HepG2 (cell line): Measurements from ENCODE around the gene WNT1. TPM values are rescaled to one million over a fixed set of nuclear protein-coding genes. Genes with fewer than 3 reads are reported as not detected.

ENCODE experiments used
- MTA1 ChIP-seq: sonication (generic); formaldehyde crosslinking; IDR thresholded peaks from 2 replicates; pipeline ENCODE4 v1.4.0; 2020; ENCODE audit warnings: missing genetic modification reagents, mild to moderate bottlenecking, borderline replicate concordance
- MTF2 ChIP-seq: sonication (generic); formaldehyde crosslinking; IDR thresholded peaks from 2 replicates; pipeline ENCODE4 v1.5.0; 2020; ENCODE audit warnings: missing genetic modification reagents, borderline replicate concordance
- RORA ChIP-seq: sonication (generic); formaldehyde crosslinking; IDR thresholded peaks from 2 replicates; pipeline ENCODE4 v1.5.0; 2020; ENCODE audit warnings: mild to moderate bottlenecking, missing genetic modification reagents, moderate library complexity
- ZNF496 ChIP-seq: sonication (generic); formaldehyde crosslinking; IDR thresholded peaks from 2 replicates; pipeline ENCODE4 v1.8.1; 2023; ENCODE audit warnings: mild to moderate bottlenecking, moderate library complexity, missing genetic modification reagents; ENCODE audit not compliant: insufficient replicate concordance
- ZNF501 ChIP-seq: sonication (generic); formaldehyde crosslinking; IDR thresholded peaks from 2 replicates; pipeline ENCODE4 v1.5.1; 2020; ENCODE audit warnings: mild to moderate bottlenecking, moderate library complexity, missing genetic modification reagents
- ZNF552 ChIP-seq: sonication (generic); formaldehyde crosslinking; IDR thresholded peaks from 2 replicates; pipeline ENCODE4 v1.9.0; 2022; ENCODE audit warnings: missing genetic modification reagents, mild to moderate bottlenecking, borderline replicate concordance
- ZNF678 ChIP-seq: sonication (generic); formaldehyde crosslinking; IDR thresholded peaks from 2 replicates; pipeline ENCODE4 v1.4.0; 2020; ENCODE audit warnings: mild to moderate bottlenecking, missing genetic modification reagents
- ZNF691 ChIP-seq: sonication (generic); formaldehyde crosslinking; IDR thresholded peaks from 2 replicates; pipeline ENCODE4 v1.4.0; 2020; ENCODE audit warnings: missing genetic modification reagents, low read depth, mild to moderate bottlenecking, borderline replicate concordance
- ZNF839 ChIP-seq: sonication (generic); formaldehyde crosslinking; IDR thresholded peaks from 2 replicates; pipeline ENCODE4 v1.4.0; 2020; ENCODE audit warnings: missing genetic modification reagents, mild to moderate bottlenecking, borderline replicate concordance
- polyA plus RNA-seq, 8 experiments: library from polyadenylated mRNA; depleted of rRNA in 3 of 8; stranded (reverse) in 7 of 8; unstranded in 1 of 8; fragments of >200 nt; fragmentation: Illumina TruSeq in 4 of 8; extraction: Trizol in 4 of 8; gene quantifications; 2 replicates each; pipeline versions ENCODE4 v1.2.1 to v1.2.3, GENCODE V29; 2011 to 2016; ENCODE audit warnings: low read depth in 4 of 8, missing spikeins in 1 of 8, mixed read lengths in 1 of 8; ENCODE audit not compliant: insufficient read depth in 1 of 8
- total RNA-seq, 5 experiments: library from RNA; depleted of rRNA; stranded (reverse); fragments of >200 nt; fragmentation: Illumina TruSeq; extraction: Trizol; gene quantifications; 2 replicates each; pipeline ENCODE4 v1.2.3, GENCODE V29; 2016; ENCODE audit warnings: low read depth in 1 of 5
- TF ChIP-seq, protein P1 (sequence below): sonication (generic); formaldehyde crosslinking; IDR thresholded peaks from 2 replicates; pipeline ENCODE4 v1.9.0; 2021; ENCODE audit warnings: missing genetic modification reagents, borderline replicate concordance

WNT1 gene
- total and polyA plus RNA-seq, 2 of the 13 experiments (the other 11 are each of a cell fraction or from before 2014, with no cell fraction given) = not detected

- TF ChIP-seq MTF2 (peak; percentile 97; the same call in 1 of the 2 replicates), ZNF501 (CRISPR knock-in tag) (peak; percentile 57; the same call in 1 of the 2 replicates), ZNF552 (0 out of 2 replicates have a peak, but pooled peaks have one; percentile 60), ZNF839 (no peak), MTA1 (CRISPR knock-in tag) (peak; percentile 56; the same call in 1 of the 2 replicates), ZNF496 (CRISPR knock-in tag) (no peak), ZNF691 (CRISPR knock-in tag) (0 out of 2 replicates have a peak, but pooled peaks have one; percentile 36), RORA (no peak), ZNF678 (0 out of 2 replicates have a peak, but pooled peaks have one; percentile 42)
- TF ChIP-seq, protein P1, sequence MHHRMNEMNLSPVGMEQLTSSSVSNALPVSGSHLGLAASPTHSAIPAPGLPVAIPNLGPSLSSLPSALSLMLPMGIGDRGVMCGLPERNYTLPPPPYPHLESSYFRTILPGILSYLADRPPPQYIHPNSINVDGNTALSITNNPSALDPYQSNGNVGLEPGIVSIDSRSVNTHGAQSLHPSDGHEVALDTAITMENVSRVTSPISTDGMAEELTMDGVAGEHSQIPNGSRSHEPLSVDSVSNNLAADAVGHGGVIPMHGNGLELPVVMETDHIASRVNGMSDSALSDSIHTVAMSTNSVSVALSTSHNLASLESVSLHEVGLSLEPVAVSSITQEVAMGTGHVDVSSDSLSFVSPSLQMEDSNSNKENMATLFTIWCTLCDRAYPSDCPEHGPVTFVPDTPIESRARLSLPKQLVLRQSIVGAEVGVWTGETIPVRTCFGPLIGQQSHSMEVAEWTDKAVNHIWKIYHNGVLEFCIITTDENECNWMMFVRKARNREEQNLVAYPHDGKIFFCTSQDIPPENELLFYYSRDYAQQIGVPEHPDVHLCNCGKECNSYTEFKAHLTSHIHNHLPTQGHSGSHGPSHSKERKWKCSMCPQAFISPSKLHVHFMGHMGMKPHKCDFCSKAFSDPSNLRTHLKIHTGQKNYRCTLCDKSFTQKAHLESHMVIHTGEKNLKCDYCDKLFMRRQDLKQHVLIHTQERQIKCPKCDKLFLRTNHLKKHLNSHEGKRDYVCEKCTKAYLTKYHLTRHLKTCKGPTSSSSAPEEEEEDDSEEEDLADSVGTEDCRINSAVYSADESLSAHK = no peak
These were observed 8.1 kb upstream of the WNT1 start (continued) for GRCh38 chr12:48969833-48970701.
